Lung (tissue), 12 donors: Measurements from ENCODE around the gene SLC6A18. TPM values are rescaled to one million over a fixed set of nuclear protein-coding genes. Genes with fewer than 3 reads are reported as not detected.

ENCODE experiments used
- ATAC-seq: fragments of 200-7000 bp; cut with Tn5 transposase; one replicate; pipeline ENCODE4 v1.9.1; 2020; ENCODE audit warnings: moderate number of reproducible peaks; ENCODE audit not compliant: insufficient read depth, low FRiP score
- DNase-seq, 3 donors: peaks; one replicate each; pipeline ENCODE4 v3.0.0-alpha.2; 2013 to 2017
- H3K27ac ChIP-seq, 2 donors: one replicate each; pipeline ENCODE4 v1.5.1; 2013; ENCODE audit warnings: mild to moderate bottlenecking in 2 of 2, moderate library complexity in 2 of 2, control low read depth in 1 of 2, inconsistent platforms in 1 of 2, low read depth in 1 of 2, low read length in 1 of 2
- H3K27me3 ChIP-seq, 3 donors: one replicate each; pipeline ENCODE4 v1.5.1; 2013; ENCODE audit warnings: low read length in 2 of 3; ENCODE audit not compliant: control insufficient read depth in 3 of 3, insufficient read depth in 3 of 3
- H3K36me3 ChIP-seq, 4 donors: one replicate each; pipeline ENCODE4 v1.5.1; 2013; ENCODE audit warnings: low read length in 4 of 4, mild to moderate bottlenecking in 1 of 4, moderate library complexity in 1 of 4; ENCODE audit not compliant: control insufficient read depth in 4 of 4, insufficient read depth in 4 of 4
- H3K4me1 ChIP-seq, 5 donors: one replicate each; pipeline ENCODE4 v1.5.1; 2013; ENCODE audit warnings: low read length in 5 of 5, mild to moderate bottlenecking in 2 of 5, moderate library complexity in 1 of 5; ENCODE audit not compliant: control insufficient read depth in 5 of 5, insufficient read depth in 5 of 5
- H3K4me3 ChIP-seq: one replicate; pipeline ENCODE4 v1.5.1; 2013; ENCODE audit warnings: mild to moderate bottlenecking, control low read depth, moderate library complexity
- H3K9ac ChIP-seq, 2 donors: one replicate each; pipeline ENCODE4 v1.5.1; 2013; ENCODE audit warnings: low read length in 2 of 2, control low read depth in 1 of 2; ENCODE audit not compliant: insufficient read depth in 1 of 2
- H3K9me3 ChIP-seq, 4 donors: one replicate each; pipeline ENCODE4 v1.5.1; 2013; ENCODE audit warnings: low read length in 3 of 4, mild to moderate bottlenecking in 1 of 4, moderate library complexity in 1 of 4; ENCODE audit not compliant: control insufficient read depth in 4 of 4, insufficient read depth in 3 of 4
- CTCF ChIP-seq: IDR thresholded peaks from 2 replicates; pipeline ENCODE4 v1.5.1; 2012; ENCODE audit warnings: mild to moderate bottlenecking; ENCODE audit errors: control extremely low read depth, extremely low read depth
- WGBS, 2 donors: extraction: QIAGEN DNeasy Blood & Tissue Kit; methylation state at CpG; one replicate each; pipeline ENCODE4 v1.1.7; 2013; 5-methylcytosine and 5-hydroxymethylcytosine counted together
- polyA plus RNA-seq, 2 donors: library from polyadenylated mRNA; stranded (reverse); fragments of 200-250 nt; gene quantifications; one replicate each; pipeline ENCODE4 v1.2.1, GENCODE V29; 2013
- total RNA-seq, 2 donors: library from RNA; depleted of rRNA in 1 of 2; stranded (reverse); fragments of >200 nt in 1 of 2; gene quantifications; one replicate each; pipeline ENCODE4 v1.2.1, GENCODE V29; 2014 to 2021
- donor health status: control.
- donor health status: control.
- donor health status: Bipolar disorder and iron deficiency.
- donor health status: healthy.
- donor health status: DM: yes; HTN: yes; CAD: no.

SLC6A18 gene
- total and polyA plus RNA-seq, 4 donors: not detected

GRCh38 chr5:1202798-1203185 is 22.4 kb upstream of the SLC6A18 start:
- no peak overlapping the region for H3K4me3 ChIP-seq
- no peak for TF ChIP-seq CTCF
- 78 to 83% methylated on average over 7 of the region's 7 CpGs for WGBS, 2 donors
- H3K4me1 ChIP-seq: peaks cover 0 to 16% (median 4%) of the 10 kb centered on the region in 5 donors
- no peaks in the 10 kb centered on the region for H3K36me3 ChIP-seq
- DNase-seq (no peak), ATAC-seq (no peak)
- H3K27ac ChIP-seq: no peak overlapping the region
- H3K27me3 ChIP-seq: peaks cover 8 to 15% (median 14%) of the 10 kb centered on the region in 3 donors
- H3K9me3 ChIP-seq: no peaks in the 10 kb centered on the region
- no peak overlapping the region for H3K9ac ChIP-seq

GRCh38 chr5:1203311-1203967 is 21.7 kb upstream of the SLC6A18 start:
- Histone ChIP-seq H3K27ac (no peak overlapping the region), H3K4me1 (peaks cover 0 to 16% (median 4%) of the 10 kb centered on the region in 5 donors), H3K27me3 (peaks cover 8 to 14% (median 11%) of the 10 kb centered on the region in 3 donors), H3K4me3 (no peak overlapping the region), H3K9me3 (no peaks in the 10 kb centered on the region), H3K9ac (no peak overlapping the region), H3K36me3 (no peaks in the 10 kb centered on the region)
- 83 to 88% methylated on average over 24 of the region's 24 CpGs for WGBS, 2 donors
- ATAC-seq: no peak
- no peak for DNase-seq
- no peak for TF ChIP-seq CTCF

GRCh38 chr5:1203968-1204692 is 21.1 kb upstream of the SLC6A18 start:
- TF ChIP-seq CTCF: no peak
- ATAC-seq (no peak), DNase-seq (no peak)
- no peak overlapping the region for H3K9ac ChIP-seq
- H3K27me3 ChIP-seq: peaks cover 5 to 8% (median 7%) of the 10 kb centered on the region in 3 donors
- no peak overlapping the region for H3K27ac ChIP-seq
- no peaks in the 10 kb centered on the region for H3K36me3 ChIP-seq
- no peak overlapping the region for H3K4me3 ChIP-seq
- 74 to 85% methylated on average over 25 of the region's 25 CpGs for WGBS, 2 donors
- peaks cover 0 to 16% (median 4%) of the 10 kb centered on the region in 5 donors for H3K4me1 ChIP-seq
- no peaks in the 10 kb centered on the region for H3K9me3 ChIP-seq
